ENCODE measurements around the gene TRIML1. TPM values are rescaled to one million over a fixed set of nuclear protein-coding genes. Genes with fewer than 3 reads are reported as not detected.
"Not testable (repeated sequence)": the region's sequence is repeated elsewhere in the genome, so short reads cannot be mapped to it uniquely, and the experiment has no call there.

Gene TRIML1
- total RNA-seq, 1 donor from 2014 or later = not detected

GRCh38 chr4:188130355-188130754 lies 8.9 kb upstream of the TRIML1 start:
- H3K27me3 Mint-ChIP-seq (ENCODE audit: low read depth) = no peaks in the 10 kb centered on the region
- no peak for DNase-seq (ENCODE audit: low spot score)
- H3K4me3 Mint-ChIP-seq (ENCODE audit: low read depth) = no peak overlapping the region
- no peak overlapping the region for H3K27ac Mint-ChIP-seq
- H3K36me3 Mint-ChIP-seq (ENCODE audit: low read depth) = no peaks in the 10 kb centered on the region
- H3K9me3 Mint-ChIP-seq = peaks cover 37% of the 10 kb centered on the region
- H3K4me1 Mint-ChIP-seq (ENCODE audit: low read depth) = no peaks in the 10 kb centered on the region
- intact Hi-C loops (cut with micrococcal nuclease) = no loop called here

GRCh38 chr4:188132232-188132631 lies 7.0 kb upstream of the TRIML1 start:
- no peak for DNase-seq (ENCODE audit: low spot score)
- Mint-ChIP-seq H3K9me3 (peaks cover 34% of the 10 kb centered on the region), H3K4me1 (ENCODE audit: low read depth) (no peaks in the 10 kb centered on the region), H3K27ac (no peak overlapping the region), H3K4me3 (ENCODE audit: low read depth) (no peak overlapping the region), H3K27me3 (ENCODE audit: low read depth) (no peaks in the 10 kb centered on the region), H3K36me3 (ENCODE audit: low read depth) (no peaks in the 10 kb centered on the region)
- intact Hi-C loops (cut with micrococcal nuclease) = no loop called here

- H3K27me3 Mint-ChIP-seq (ENCODE audit: low read depth) = no peaks in the 10 kb centered on the region
- no peak overlapping the region for H3K27ac Mint-ChIP-seq
- H3K4me3 Mint-ChIP-seq (ENCODE audit: low read depth) = no peak overlapping the region
- H3K36me3 Mint-ChIP-seq (ENCODE audit: low read depth) = no peaks in the 10 kb centered on the region
- H3K4me1 Mint-ChIP-seq (ENCODE audit: low read depth) = no peaks in the 10 kb centered on the region
- H3K9me3 Mint-ChIP-seq = peaks cover 17% of the 10 kb centered on the region
- no peak for DNase-seq (ENCODE audit: low spot score)
- intact Hi-C loops (cut with micrococcal nuclease) = no loop called here
These were observed 1.0 kb upstream of the TRIML1 start for GRCh38 chr4:188138227-188138626.

- Mint-ChIP-seq H3K4me3 (ENCODE audit: low read depth) (no peak overlapping the region), H3K36me3 (ENCODE audit: low read depth) (no peaks in the 10 kb centered on the region), H3K27me3 (ENCODE audit: low read depth) (no peaks in the 10 kb centered on the region), H3K27ac (no peak overlapping the region), H3K4me1 (ENCODE audit: low read depth) (no peaks in the 10 kb centered on the region), H3K9me3 (peaks cover 24% of the 10 kb centered on the region)
- intact Hi-C loops (cut with micrococcal nuclease) = no loop called here
- DNase-seq (ENCODE audit: low spot score) = no peak
These were observed 430 bp downstream of the TRIML1 start for GRCh38 chr4:188139671-188140070.

- H3K27me3 Mint-ChIP-seq (ENCODE audit: low read depth) = no peaks in the 10 kb centered on the region
- no peak for DNase-seq (ENCODE audit: low spot score)
- H3K4me3 Mint-ChIP-seq (ENCODE audit: low read depth) = no peak overlapping the region
- intact Hi-C loops (cut with micrococcal nuclease) = no loop called here
- H3K9me3 Mint-ChIP-seq = peaks cover 28% of the 10 kb centered on the region
- H3K4me1 Mint-ChIP-seq (ENCODE audit: low read depth) = no peaks in the 10 kb centered on the region
- no peak overlapping the region for H3K27ac Mint-ChIP-seq
- no peaks in the 10 kb centered on the region for H3K36me3 Mint-ChIP-seq (ENCODE audit: low read depth)
These were observed 4.5 kb downstream of the TRIML1 start for GRCh38 chr4:188143731-188144130.

GRCh38 chr4:188145601-188146000 lies 6.4 kb downstream of the TRIML1 start:
- intact Hi-C loops (cut with micrococcal nuclease) = no loop called here
- H3K27ac Mint-ChIP-seq = no peak overlapping the region
- no peaks in the 10 kb centered on the region for H3K27me3 Mint-ChIP-seq (ENCODE audit: low read depth)
- H3K4me1 Mint-ChIP-seq (ENCODE audit: low read depth) = no peaks in the 10 kb centered on the region
- H3K4me3 Mint-ChIP-seq (ENCODE audit: low read depth) = no peak overlapping the region
- peaks cover 30% of the 10 kb centered on the region for H3K9me3 Mint-ChIP-seq
- no peaks in the 10 kb centered on the region for H3K36me3 Mint-ChIP-seq (ENCODE audit: low read depth)
- no peak for DNase-seq (ENCODE audit: low spot score)

GRCh38 chr4:188146618-188147017 lies 7.4 kb downstream of the TRIML1 start:
- no peak overlapping the region for H3K27ac Mint-ChIP-seq
- H3K9me3 Mint-ChIP-seq = peaks cover 28% of the 10 kb centered on the region
- H3K4me1 Mint-ChIP-seq (ENCODE audit: low read depth) = no peaks in the 10 kb centered on the region
- H3K27me3 Mint-ChIP-seq (ENCODE audit: low read depth) = no peaks in the 10 kb centered on the region
- H3K36me3 Mint-ChIP-seq (ENCODE audit: low read depth) = no peaks in the 10 kb centered on the region
- intact Hi-C loops (cut with micrococcal nuclease) = no loop called here
- H3K4me3 Mint-ChIP-seq (ENCODE audit: low read depth) = no peak overlapping the region
- DNase-seq (ENCODE audit: low spot score) = no peak

- Mint-ChIP-seq H3K27me3 (ENCODE audit: low read depth) (no peaks in the 10 kb centered on the region), H3K36me3 (ENCODE audit: low read depth) (no peaks in the 10 kb centered on the region), H3K4me1 (ENCODE audit: low read depth) (no peaks in the 10 kb centered on the region), H3K4me3 (ENCODE audit: low read depth) (no peak overlapping the region), H3K9me3 (peaks cover 28% of the 10 kb centered on the region), H3K27ac (no peak overlapping the region)
- intact Hi-C loops (cut with micrococcal nuclease) = no loop called here
- DNase-seq (ENCODE audit: low spot score) = no peak
These were observed 7.9 kb downstream of the TRIML1 start for GRCh38 chr4:188147176-188147575.

- H3K36me3 Mint-ChIP-seq (ENCODE audit: low read depth) = no peaks in the 10 kb centered on the region
- intact Hi-C loops (cut with micrococcal nuclease) = no loop called here
- H3K4me1 Mint-ChIP-seq (ENCODE audit: low read depth) = no peaks in the 10 kb centered on the region
- H3K4me3 Mint-ChIP-seq (ENCODE audit: low read depth) = no peak overlapping the region
- no peaks in the 10 kb centered on the region for H3K27me3 Mint-ChIP-seq (ENCODE audit: low read depth)
- H3K27ac Mint-ChIP-seq = no peak overlapping the region
- no peak for DNase-seq (ENCODE audit: low spot score)
- peaks cover 28% of the 10 kb centered on the region for H3K9me3 Mint-ChIP-seq
These were observed 8.5 kb downstream of the TRIML1 start for GRCh38 chr4:188147776-188148175.

- intact Hi-C loops (cut with micrococcal nuclease) = no loop called here
- Mint-ChIP-seq H3K36me3 (ENCODE audit: low read depth) (no peaks in the 10 kb centered on the region), H3K27me3 (ENCODE audit: low read depth) (no peaks in the 10 kb centered on the region), H3K4me1 (ENCODE audit: low read depth) (no peaks in the 10 kb centered on the region), H3K9me3 (peaks cover 29% of the 10 kb centered on the region), H3K4me3 (ENCODE audit: low read depth) (no peak overlapping the region), H3K27ac (no peak overlapping the region)
- no peak for DNase-seq (ENCODE audit: low spot score)
These were observed 15.6 kb downstream of the TRIML1 start for GRCh38 chr4:188154668-188155405.

- intact Hi-C loops (cut with micrococcal nuclease) = no loop called here
These were observed 19.1 kb downstream of the TRIML1 start for GRCh38 chr4:188158336-188158735.

GRCh38 chr4:188159513-188160226 lies 20.4 kb downstream of the TRIML1 start:
- H3K27me3 Mint-ChIP-seq (ENCODE audit: low read depth); H3K4me1 Mint-ChIP-seq (ENCODE audit: low read depth); intact Hi-C loops (cut with micrococcal nuclease); DNase-seq (ENCODE audit: low spot score); H3K36me3 Mint-ChIP-seq (ENCODE audit: low read depth); H3K27ac Mint-ChIP-seq; H3K4me3 Mint-ChIP-seq (ENCODE audit: low read depth): not testable (repeated sequence)
- H3K9me3 Mint-ChIP-seq = peaks cover 37% of the 10 kb centered on the region

More at GRCh38 chr4:188158336-188158735, 19.1 kb downstream of the TRIML1 start:
- H3K27me3 Mint-ChIP-seq (ENCODE audit: low read depth) = no peaks in the 10 kb centered on the region
- DNase-seq (ENCODE audit: low spot score) = no peak
- no peak overlapping the region for H3K27ac Mint-ChIP-seq
- H3K9me3 Mint-ChIP-seq = peaks cover 37% of the 10 kb centered on the region
- H3K4me1 Mint-ChIP-seq (ENCODE audit: low read depth) = no peaks in the 10 kb centered on the region
- H3K36me3 Mint-ChIP-seq (ENCODE audit: low read depth) = no peaks in the 10 kb centered on the region
- no peak overlapping the region for H3K4me3 Mint-ChIP-seq (ENCODE audit: low read depth)

- intact Hi-C loops (cut with micrococcal nuclease) = no loop called here
- H3K27ac Mint-ChIP-seq = no peak overlapping the region
- no peaks in the 10 kb centered on the region for H3K36me3 Mint-ChIP-seq (ENCODE audit: low read depth)
- H3K4me1 Mint-ChIP-seq (ENCODE audit: low read depth) = no peaks in the 10 kb centered on the region
- peaks cover 33% of the 10 kb centered on the region for H3K9me3 Mint-ChIP-seq
- no peaks in the 10 kb centered on the region for H3K27me3 Mint-ChIP-seq (ENCODE audit: low read depth)
- no peak for DNase-seq (ENCODE audit: low spot score)
- H3K4me3 Mint-ChIP-seq (ENCODE audit: low read depth) = no peak overlapping the region
These were observed 21.2 kb downstream of the TRIML1 start for GRCh38 chr4:188160406-188160805.

Measured in activated T-helper 2 cell treated with anti-CD3 and anti-CD28 coated beads, Interferon-gamma antibody, Interleukin-2, Interleukin-4, amounts not matched to agents 10 μg/mL and 5 μg/mL and 100 μg/mL, durations not matched to agents 14 hours and 24 hours and 36 hours (primary cell).